ENCODE measurements around the gene INPP5F. TPM values are rescaled to one million over a fixed set of nuclear protein-coding genes. Genes with fewer than 3 reads are reported as not detected.
A peak's percentile ranks its signal among the peaks of the same experiment; 100 is the strongest.
"Not testable (repeated sequence)": the region's sequence is repeated elsewhere in the genome, so short reads cannot be mapped to it uniquely, and the experiment has no call there.

The INPP5F gene
- total RNA-seq, 2 experiments from 2014 or later = 10.9 to 12.6 TPM

- peaks cover 4% of the 10 kb centered on the region for H3K36me3 Mint-ChIP-seq (ENCODE audit: low read depth)
- H3K27ac Mint-ChIP-seq = no peak overlapping the region
- intact Hi-C loops (cut with DNase I, micrococcal nuclease) = no loop called here
- H3K4me3 Mint-ChIP-seq = no peak overlapping the region
- POLR2A ChIA-PET = no interaction called here
- peaks cover 8% of the 10 kb centered on the region for H3K4me1 Mint-ChIP-seq
- CTCF ChIA-PET = interaction anchor here (1.1 to 2.8 kb wide), 2 partner anchors 9 to 21 kb away, joined by 3 to 19 read pairs; no protein-coding TSS in a partner anchor
- DNase-seq = no peak
- no peaks in the 10 kb centered on the region for H3K27me3 Mint-ChIP-seq
- ATAC-seq = no peak
- no peaks in the 10 kb centered on the region for H3K9me3 Mint-ChIP-seq (ENCODE audit: low read depth)
These were observed 34.0 kb downstream of the INPP5F start for GRCh38 chr10:119759832-119760231.

- Mint-ChIP-seq H3K27me3 (no peaks in the 10 kb centered on the region), H3K4me3 (no peak overlapping the region), H3K9me3 (ENCODE audit: low read depth) (no peaks in the 10 kb centered on the region), H3K36me3 (ENCODE audit: low read depth) (peaks cover 4% of the 10 kb centered on the region), H3K4me1 (peaks cover 8% of the 10 kb centered on the region), H3K27ac (no peak overlapping the region)
- CTCF ChIA-PET = interaction anchor here (0.6 to 2.8 kb wide), 3 partner anchors 10 to 115 kb away, joined by 3 to 19 read pairs (median 6); no protein-coding TSS in a partner anchor
- POLR2A ChIA-PET = no interaction called here
- intact Hi-C loops (cut with DNase I, micrococcal nuclease) = no loop called here
- DNase-seq (no peak), ATAC-seq (no peak)
These were observed 35.3 kb downstream of the INPP5F start for GRCh38 chr10:119761106-119761505.

GRCh38 chr10:119762035-119762434 lies 36.2 kb downstream of the INPP5F start:
- POLR2A ChIA-PET = no interaction called here
- Mint-ChIP-seq H3K36me3 (ENCODE audit: low read depth) (peaks cover 6% of the 10 kb centered on the region), H3K27ac (no peak overlapping the region), H3K4me1 (peaks cover 11% of the 10 kb centered on the region), H3K4me3 (no peak overlapping the region), H3K9me3 (ENCODE audit: low read depth) (no peaks in the 10 kb centered on the region), H3K27me3 (no peaks in the 10 kb centered on the region)
- intact Hi-C loops (cut with DNase I, micrococcal nuclease) = no loop called here
- ATAC-seq = no peak
- CTCF ChIA-PET = interaction anchor here (0.5 to 2.8 kb wide), 3 partner anchors 11 to 27 kb away, joined by 3 to 19 read pairs (median 13); no protein-coding TSS in a partner anchor
- DNase-seq = no peak

- Mint-ChIP-seq H3K9me3 (ENCODE audit: low read depth) (no peaks in the 10 kb centered on the region), H3K4me1 (peaks cover 13% of the 10 kb centered on the region), H3K27me3 (no peaks in the 10 kb centered on the region), H3K27ac (no peak overlapping the region), H3K4me3 (no peak overlapping the region), H3K36me3 (ENCODE audit: low read depth) (peaks cover 6% of the 10 kb centered on the region)
- POLR2A ChIA-PET = interaction anchor here (0.6 kb wide), 1 partner anchor 8 kb away, joined by 6 read pairs; no protein-coding TSS in a partner anchor
- ATAC-seq (peak; percentile 73), DNase-seq (no peak)
- intact Hi-C loops (cut with DNase I, micrococcal nuclease) = no loop called here
- CTCF ChIA-PET = interaction anchor here (0.5 to 2.0 kb wide), 4 partner anchors 12 to 91 kb away, joined by 3 to 13 read pairs (median 4); no protein-coding TSS in a partner anchor
These were observed 37.3 kb downstream of the INPP5F start for GRCh38 chr10:119762805-119763798.

GRCh38 chr10:119768455-119769094 lies 42.7 kb downstream of the INPP5F start:
- intact Hi-C loops (cut with DNase I, micrococcal nuclease) = no loop called here
- H3K27ac Mint-ChIP-seq = no peak overlapping the region
- peaks cover 14% of the 10 kb centered on the region for H3K4me1 Mint-ChIP-seq
- POLR2A ChIA-PET = no interaction called here
- ATAC-seq = no peak
- CTCF ChIA-PET = no interaction called here
- H3K36me3 Mint-ChIP-seq (ENCODE audit: low read depth) = peaks cover 5% of the 10 kb centered on the region
- no peak for DNase-seq
- no peak overlapping the region for H3K4me3 Mint-ChIP-seq
- no peaks in the 10 kb centered on the region for H3K9me3 Mint-ChIP-seq (ENCODE audit: low read depth)
- H3K27me3 Mint-ChIP-seq = no peaks in the 10 kb centered on the region

- ChIA-PET CTCF (interaction anchor here (0.9 to 1.7 kb wide), 2 partner anchors 19 to 72 kb away, joined by 3 to 8 read pairs; no protein-coding TSS in a partner anchor), POLR2A (interaction anchor here (0.6 kb wide), 1 partner anchor 166 kb away, joined by 5 read pairs; no protein-coding TSS in a partner anchor)
- peaks cover 5% of the 10 kb centered on the region for H3K36me3 Mint-ChIP-seq (ENCODE audit: low read depth)
- intact Hi-C loops (cut with DNase I, micrococcal nuclease) = no loop called here
- no peaks in the 10 kb centered on the region for H3K9me3 Mint-ChIP-seq (ENCODE audit: low read depth)
- DNase-seq (no peak), ATAC-seq (no peak)
- H3K4me1 Mint-ChIP-seq = peaks cover 14% of the 10 kb centered on the region
- no peak overlapping the region for H3K27ac Mint-ChIP-seq
- H3K4me3 Mint-ChIP-seq = no peak overlapping the region
- H3K27me3 Mint-ChIP-seq = no peaks in the 10 kb centered on the region
These were observed 44.0 kb downstream of the INPP5F start for GRCh38 chr10:119769886-119770285.

- H3K4me1 Mint-ChIP-seq = peaks cover 22% of the 10 kb centered on the region
- DNase-seq (no peak), ATAC-seq (no peak)
- intact Hi-C loops (cut with DNase I, micrococcal nuclease) = no loop called here
- no peaks in the 10 kb centered on the region for H3K27me3 Mint-ChIP-seq
- H3K9me3 Mint-ChIP-seq (ENCODE audit: low read depth) = no peaks in the 10 kb centered on the region
- H3K4me3 Mint-ChIP-seq = no peak overlapping the region
- no peak overlapping the region for H3K27ac Mint-ChIP-seq
- H3K36me3 Mint-ChIP-seq (ENCODE audit: low read depth) = peaks cover 7% of the 10 kb centered on the region
- POLR2A ChIA-PET = interaction anchor here (0.6 kb wide), 1 partner anchor 8 kb away, joined by 6 read pairs; no protein-coding TSS in a partner anchor
- CTCF ChIA-PET = interaction anchor here (0.6 to 1.7 kb wide), 2 partner anchors 20 to 138 kb away, joined by 3 to 8 read pairs; no protein-coding TSS in a partner anchor
These were observed 45.1 kb downstream of the INPP5F start for GRCh38 chr10:119770928-119771327.

- no peak overlapping the region for H3K27ac Mint-ChIP-seq
- ChIA-PET POLR2A (no interaction called here), CTCF (interaction anchor here (0.7 kb wide), 1 partner anchor 17 kb away, joined by 4 read pairs; no protein-coding TSS in a partner anchor)
- peaks cover 20% of the 10 kb centered on the region for H3K4me1 Mint-ChIP-seq
- H3K9me3 Mint-ChIP-seq (ENCODE audit: low read depth) = no peaks in the 10 kb centered on the region
- intact Hi-C loops (cut with DNase I, micrococcal nuclease) = no loop called here
- no peak for ATAC-seq
- no peak for DNase-seq
- H3K27me3 Mint-ChIP-seq = no peaks in the 10 kb centered on the region
- H3K4me3 Mint-ChIP-seq = no peak overlapping the region
- H3K36me3 Mint-ChIP-seq (ENCODE audit: low read depth) = peaks cover 5% of the 10 kb centered on the region
These were observed 46.5 kb downstream of the INPP5F start for GRCh38 chr10:119772334-119772733.

- intact Hi-C loops (cut with DNase I, micrococcal nuclease); DNase-seq; CTCF ChIA-PET: not testable (repeated sequence)
These were observed 47.2 kb downstream of the INPP5F start for GRCh38 chr10:119773041-119773440.

GRCh38 chr10:119775529-119775928 lies 49.7 kb downstream of the INPP5F start:
- CTCF ChIA-PET = no interaction called here
- peak; percentile 55 for ATAC-seq
- intact Hi-C loops (cut with DNase I, micrococcal nuclease) = no loop called here
- H3K36me3 Mint-ChIP-seq (ENCODE audit: low read depth) = peaks cover 5% of the 10 kb centered on the region
- no peak overlapping the region for H3K4me3 Mint-ChIP-seq
- H3K27ac Mint-ChIP-seq = peak overlapping the region; percentile 33
- DNase-seq = no peak
- H3K9me3 Mint-ChIP-seq (ENCODE audit: low read depth) = no peaks in the 10 kb centered on the region
- H3K27me3 Mint-ChIP-seq = no peaks in the 10 kb centered on the region
- POLR2A ChIA-PET = no interaction called here
- H3K4me1 Mint-ChIP-seq = peaks cover 17% of the 10 kb centered on the region

More at GRCh38 chr10:119773041-119773440, 47.2 kb downstream of the INPP5F start:
- H3K9me3 Mint-ChIP-seq (ENCODE audit: low read depth); H3K4me3 Mint-ChIP-seq; H3K27me3 Mint-ChIP-seq; POLR2A ChIA-PET; H3K36me3 Mint-ChIP-seq (ENCODE audit: low read depth); ATAC-seq; H3K27ac Mint-ChIP-seq: not testable (repeated sequence)
- H3K4me1 Mint-ChIP-seq = peaks cover 17% of the 10 kb centered on the region

- Mint-ChIP-seq H3K36me3 (ENCODE audit: low read depth) (peaks cover 5% of the 10 kb centered on the region), H3K9me3 (ENCODE audit: low read depth) (no peaks in the 10 kb centered on the region), H3K27me3 (no peaks in the 10 kb centered on the region), H3K4me3 (no peak overlapping the region), H3K27ac (no peak overlapping the region), H3K4me1 (peaks cover 17% of the 10 kb centered on the region)
- intact Hi-C loops (cut with DNase I, micrococcal nuclease) = no loop called here
- ATAC-seq (peak; percentile 44), DNase-seq (no peak)
- ChIA-PET POLR2A (no interaction called here), CTCF (interaction anchor here (0.7 kb wide), 1 partner anchor 41 kb away, joined by 3 read pairs; no protein-coding TSS in a partner anchor)
These were observed 50.7 kb downstream of the INPP5F start for GRCh38 chr10:119776536-119776935.
